Fibroblast of lung (primary cell): Measurements from ENCODE around the gene C1QC. TPM values are rescaled to one million over a fixed set of nuclear protein-coding genes. Genes with fewer than 3 reads are reported as not detected.

ENCODE experiments used
- DNase-seq, 2 donors: peaks; one replicate each; pipeline versions ENCODE4 v3.0.0 to v3.0.0-alpha.2; 2010; ENCODE audit warnings: low read depth in 2 of 2
- H2AFZ ChIP-seq: 2 replicates; pipeline ENCODE4 v1.5.1; 2012; ENCODE audit warnings: low read length, control low read depth, inconsistent platforms
- H3K27ac ChIP-seq: 2 replicates; pipeline ENCODE4 v1.5.1; 2011; ENCODE audit warnings: low read length, control low read depth; ENCODE audit not compliant: insufficient read depth
- H3K27me3 ChIP-seq: 2 replicates; pipeline ENCODE4 v1.5.1; 2011; ENCODE audit warnings: mild to moderate bottlenecking, low read length; ENCODE audit not compliant: control insufficient read depth, insufficient read depth
- H3K36me3 ChIP-seq: 2 replicates; pipeline ENCODE4 v1.5.1; 2011; ENCODE audit warnings: low read length; ENCODE audit not compliant: control insufficient read depth, insufficient read depth
- H3K4me1 ChIP-seq: 2 replicates; pipeline ENCODE4 v1.5.1; 2011; ENCODE audit warnings: low read length; ENCODE audit not compliant: control insufficient read depth, insufficient read depth; ENCODE audit errors: extremely low read depth
- H3K4me2 ChIP-seq: 2 replicates; pipeline ENCODE4 v1.5.1; 2011; ENCODE audit warnings: low read length, control low read depth; ENCODE audit not compliant: insufficient read depth; ENCODE audit errors: extremely low read depth
- H3K4me3 ChIP-seq, 4 experiments: fragments of 200-600 bp in 1 of 4; sonication (generic) in 1 of 4; replicated peaks in 1 of 4; 2 replicates each; pipeline ENCODE4 v1.5.1; 2011 to 2016; ENCODE audit warnings: low read length in 4 of 4, low read depth in 3 of 4, mild to moderate bottlenecking in 3 of 4, control low read depth in 2 of 4, inconsistent platforms in 1 of 4, mixed read lengths in 1 of 4; ENCODE audit not compliant: insufficient read depth in 1 of 4; ENCODE audit errors: control extremely low read depth in 1 of 4
- H3K79me2 ChIP-seq: 2 replicates; pipeline ENCODE4 v1.5.1; 2012; ENCODE audit warnings: mild to moderate bottlenecking, low read length, inconsistent platforms; ENCODE audit not compliant: control insufficient read depth, insufficient read depth
- H3K9ac ChIP-seq: 2 replicates; pipeline ENCODE4 v1.5.1; 2011; ENCODE audit warnings: mild to moderate bottlenecking, low read length, control low read depth; ENCODE audit not compliant: insufficient read depth
- H3K9me3 ChIP-seq: 2 replicates; pipeline ENCODE4 v1.5.1; 2012; ENCODE audit warnings: low read depth, low read length; ENCODE audit not compliant: control insufficient read depth, insufficient read depth
- H4K20me1 ChIP-seq: 2 replicates; pipeline ENCODE4 v1.5.1; 2011; ENCODE audit warnings: low read length; ENCODE audit not compliant: control insufficient read depth, insufficient read depth; ENCODE audit errors: extremely low read depth
- CTCF ChIP-seq, 2 donors: IDR thresholded peaks in 1 of 2; conservative IDR thresholded peaks in 1 of 2; 1 replicate in 1 of 2; 2 replicates in 1 of 2; pipeline ENCODE4 v1.5.1; 2011 to 2012; ENCODE audit warnings: low read length in 2 of 2, control low read depth in 1 of 2, inconsistent platforms in 1 of 2, low read depth in 1 of 2, mild to moderate bottlenecking in 1 of 2
- EZH2 ChIP-seq: IDR thresholded peaks from 2 replicates; pipeline ENCODE4 v1.5.1; 2012; ENCODE audit warnings: low read length, control low read depth, mild to moderate bottlenecking; ENCODE audit errors: missing control alignments
- polyA plus RNA-seq, 2 donors: library from polyadenylated mRNA; depleted of rRNA in 1 of 2; stranded (reverse) in 1 of 2; unstranded in 1 of 2; fragments of >200 nt; gene quantifications; 2 replicates each; pipeline ENCODE4 v1.2.1, GENCODE V29; 2011 to 2012; ENCODE audit warnings: missing spikeins in 1 of 2
- total RNA-seq: library from RNA; depleted of rRNA; stranded (reverse); fragments of >200 nt; gene quantifications from 2 replicates; pipeline ENCODE4 v1.2.1, GENCODE V29; 2014

C1QC gene
- total and polyA plus RNA-seq, 2 donors (not counting 1 experiment from before 2014, with no cell fraction given): not detected

- no peak for DNase-seq
- H3K4me2 ChIP-seq: no peak overlapping the region
- H3K79me2 ChIP-seq: no peaks in the 10 kb centered on the region
- H2AFZ ChIP-seq: no peak overlapping the region
- H4K20me1 ChIP-seq: no peaks in the 10 kb centered on the region
- H3K36me3 ChIP-seq: no peaks in the 10 kb centered on the region
- peaks cover 28% of the 10 kb centered on the region for H3K27me3 ChIP-seq
- no peaks in the 10 kb centered on the region for H3K9me3 ChIP-seq
- no peak overlapping the region for H3K9ac ChIP-seq
- TF ChIP-seq EZH2: no peak
- no peak for TF ChIP-seq CTCF (conservative IDR thresholded peaks at IDR 0.05 in 1 of 2, IDR thresholded peaks at IDR 0.05 in 1 of 2; ENCODE audit: low read depth in 1 of 2, low read length in 2 of 2)
- H3K4me3 ChIP-seq: no peak overlapping the region
- no peaks in the 10 kb centered on the region for H3K4me1 ChIP-seq
- no peak overlapping the region for H3K27ac ChIP-seq
These were observed 14.6 kb upstream of the C1QC start for GRCh38 chr1:22628698-22629444.

- H3K79me2 ChIP-seq: no peaks in the 10 kb centered on the region
- H3K9me3 ChIP-seq: no peaks in the 10 kb centered on the region
- H3K4me3 ChIP-seq: no peak overlapping the region
- no peak for DNase-seq
- H3K27me3 ChIP-seq: peaks cover 28% of the 10 kb centered on the region
- no peak overlapping the region for H2AFZ ChIP-seq
- no peak overlapping the region for H3K27ac ChIP-seq
- no peak overlapping the region for H3K9ac ChIP-seq
- no peaks in the 10 kb centered on the region for H4K20me1 ChIP-seq
- H3K4me2 ChIP-seq: no peak overlapping the region
- TF ChIP-seq CTCF (conservative IDR thresholded peaks at IDR 0.05 in 1 of 2, IDR thresholded peaks at IDR 0.05 in 1 of 2; ENCODE audit: low read depth in 1 of 2, low read length in 2 of 2): no peak
- H3K4me1 ChIP-seq: no peaks in the 10 kb centered on the region
- H3K36me3 ChIP-seq: no peaks in the 10 kb centered on the region
These were observed 13.5 kb upstream of the C1QC start for GRCh38 chr1:22629886-22630285.

GRCh38 chr1:22633697-22634463, 9.6 kb upstream of the C1QC start:
- DNase-seq: no peak
- Histone ChIP-seq H3K4me3 (no peak overlapping the region), H2AFZ (no peak overlapping the region), H3K4me2 (no peak overlapping the region), H3K27me3 (peaks cover 20% of the 10 kb centered on the region), H3K9ac (no peak overlapping the region), H3K79me2 (no peaks in the 10 kb centered on the region), H3K36me3 (no peaks in the 10 kb centered on the region), H3K4me1 (no peaks in the 10 kb centered on the region), H3K27ac (no peak overlapping the region), H4K20me1 (no peaks in the 10 kb centered on the region), H3K9me3 (no peaks in the 10 kb centered on the region)
- TF ChIP-seq EZH2 (no peak), CTCF (conservative IDR thresholded peaks at IDR 0.05 in 1 of 2, IDR thresholded peaks at IDR 0.05 in 1 of 2; ENCODE audit: low read depth in 1 of 2, low read length in 2 of 2) (no peak)
